Measurements from ENCODE around the gene DCST2. TPM values are rescaled to one million over a fixed set of nuclear protein-coding genes. Genes with fewer than 3 reads are reported as not detected.

Gene DCST2
- total RNA-seq, result 1 to 10 TPM in 1 of 2 donors, under 1 TPM in 1; 0.48 to 1.1 TPM
- long read RNA-seq, donor 1, result 0 reads
- long read RNA-seq, donor 2, partial matches to known transcripts, result 0 of 3 reads
- long read RNA-seq, donor 2, other reads (novel, unspliced or antisense), result 3 of 3 reads

DNA sequence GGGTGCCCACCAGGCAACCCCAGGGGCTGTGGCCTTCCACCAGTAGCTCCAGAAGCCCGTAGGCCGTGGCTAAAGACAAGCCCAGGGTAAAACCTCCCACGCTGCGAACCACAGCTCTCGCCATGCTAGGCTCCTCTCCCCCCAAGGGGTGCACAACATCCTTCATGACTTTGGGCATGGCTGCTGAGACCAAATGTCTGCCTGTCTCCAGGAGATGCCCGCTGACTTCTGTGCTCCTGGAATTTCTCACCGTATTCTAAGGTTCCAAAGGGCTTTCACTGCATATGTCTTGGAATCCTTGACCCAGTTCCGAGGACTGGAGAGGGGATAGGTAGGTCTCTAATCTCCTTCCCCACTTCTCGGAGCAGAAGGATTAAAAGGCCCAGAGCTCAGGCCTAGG lies at the start of gene DCST2, which contains the start of gene DCST1:
Gene DCST2, minus strand, starts transcription at position 258 of the 400 bp plus-strand sequence. Its CDS starts 80 bp downstream, at position 178.
Gene DCST1, plus strand, starts transcription at position 301 of the 400 bp plus-strand sequence. CDS start 213 bp downstream, outside the sequence.
- intact Hi-C loops (cut with DNase I), result no loop called here

DNA sequence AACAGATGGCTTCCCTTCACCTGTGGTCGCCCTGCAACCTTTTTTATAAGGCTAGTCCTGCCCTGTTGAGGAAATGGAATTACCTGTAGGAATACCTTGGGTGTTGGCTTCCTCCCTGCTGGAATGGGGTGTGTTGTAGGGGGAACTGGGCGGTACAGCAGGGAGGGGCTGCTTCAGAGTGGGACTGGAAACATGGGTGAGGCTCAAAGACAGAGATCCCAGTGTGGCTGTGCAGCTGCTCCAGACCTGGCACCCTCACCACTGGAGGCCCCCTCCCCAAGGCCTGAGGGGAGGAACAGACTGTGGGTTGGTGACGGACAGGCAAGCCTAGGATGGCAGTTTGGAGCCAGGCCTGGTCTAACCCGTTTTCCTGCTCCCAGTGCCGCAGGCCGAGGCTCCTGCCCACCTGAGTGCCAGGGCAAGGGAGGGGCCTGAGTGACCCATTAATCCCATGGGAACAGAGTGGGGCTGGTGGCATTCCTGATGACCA lies 49.5 kb upstream of the DCST2 start:
- DNase-seq (ENCODE audit: low spot score), result no peak
- intact Hi-C loops (cut with DNase I), result no loop called here

More for the DNA sequence above, at the start of gene DCST2, which contains the start of gene DCST1:
- no peak for DNase-seq (ENCODE audit: low spot score)

DNA sequence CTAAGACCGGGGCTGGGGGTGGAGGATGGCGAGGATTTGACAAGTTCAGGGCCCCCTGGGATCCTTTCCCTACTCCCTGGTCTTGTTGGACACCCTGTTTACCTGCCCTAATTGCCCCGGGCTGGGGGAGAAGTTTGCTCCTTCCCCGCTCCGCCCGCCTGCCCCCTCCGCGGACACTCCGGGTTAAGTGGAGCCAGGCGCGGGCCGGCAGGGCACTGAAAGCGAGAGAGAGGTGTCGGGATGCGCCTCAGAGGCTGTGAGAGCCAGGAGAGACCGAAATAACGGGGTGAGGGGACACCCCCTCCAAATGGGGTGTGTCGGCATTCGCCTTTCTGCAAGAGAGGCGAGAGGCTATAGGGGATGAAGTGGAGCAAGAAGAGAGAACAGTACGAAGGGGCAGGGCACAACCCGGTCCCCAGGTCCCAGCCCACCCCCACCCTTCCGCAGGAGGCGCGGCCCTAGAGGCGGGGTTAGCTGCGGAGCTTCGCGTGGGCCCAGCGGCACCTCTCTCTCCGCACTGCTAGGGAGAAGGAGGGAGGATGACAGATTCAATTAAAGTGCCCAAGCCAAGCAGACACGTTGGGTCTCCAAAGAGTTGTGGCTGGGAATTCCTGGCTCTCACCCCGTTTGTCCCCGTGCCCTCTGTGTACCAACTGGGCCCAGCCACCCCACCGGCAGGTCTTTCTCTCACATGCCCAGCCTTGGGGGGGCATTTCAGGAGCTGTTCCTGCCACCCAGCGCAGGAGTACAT lies 48.9 kb upstream of the DCST2 start:
- intact Hi-C loops (cut with DNase I), result no loop called here
- DNase-seq (ENCODE audit: low spot score), result no peak

GRCh38 chr1:155081472-155082300 lies 48.1 kb upstream of the DCST2 start:
- intact Hi-C loops (cut with DNase I), result no loop called here
- DNase-seq (ENCODE audit: low spot score), result no peak

GRCh38 chr1:155080312-155081228 lies 47.0 kb upstream of the DCST2 start:
- DNase-seq (ENCODE audit: low spot score), result no peak
- intact Hi-C loops (cut with DNase I), result no loop called here

DNA sequence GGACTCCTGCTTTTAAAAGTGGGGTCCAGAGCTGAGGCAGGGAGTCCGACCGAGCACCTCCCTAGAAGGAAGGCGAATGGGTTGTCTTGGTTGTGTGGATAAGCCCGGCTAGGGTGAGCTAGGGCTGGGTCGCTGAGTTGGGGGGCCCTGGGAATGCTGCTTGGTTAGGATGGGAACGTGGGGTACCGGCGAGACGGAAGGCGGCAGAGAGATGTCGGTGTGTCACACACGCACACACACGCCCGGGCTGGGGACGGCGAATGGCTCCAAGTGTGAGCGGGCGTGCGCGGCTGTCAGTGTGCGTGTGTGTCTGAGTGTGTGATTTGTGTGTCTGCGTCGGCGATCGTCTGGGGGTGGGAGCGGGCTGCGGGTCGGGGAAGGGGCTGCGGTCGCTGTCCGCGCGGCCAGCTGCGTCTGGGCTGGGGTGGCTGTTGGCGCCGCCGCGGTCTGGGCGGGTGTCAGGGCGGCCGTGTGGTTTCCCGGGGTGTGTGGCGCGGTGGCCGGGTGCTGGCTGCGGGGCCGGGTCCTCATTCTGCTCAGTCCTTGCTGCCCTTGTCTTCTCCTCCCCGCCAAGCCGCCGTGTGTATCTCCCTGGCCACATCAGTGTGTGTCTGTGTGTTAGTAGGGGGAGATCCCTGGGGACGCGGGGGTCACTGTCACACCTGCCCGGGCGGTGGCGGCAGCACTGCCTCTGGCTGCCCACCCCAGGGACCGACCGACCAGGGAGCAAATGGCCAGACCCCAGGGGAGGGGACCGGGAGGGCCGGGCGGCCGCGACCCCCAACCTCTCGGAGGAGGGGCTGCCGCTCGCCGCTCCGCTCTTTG lies 46.1 kb upstream of the DCST2 start:
- intact Hi-C loops (cut with DNase I), result no loop called here
- DNase-seq (ENCODE audit: low spot score), result no peak

- intact Hi-C loops (cut with DNase I), result no loop called here
- DNase-seq (ENCODE audit: low spot score), result no peak
Measured at GRCh38 chr1:155079210-155079486, 45.6 kb upstream of the DCST2 start.

- intact Hi-C loops (cut with DNase I), result no loop called here
- peak; percentile 89 for DNase-seq (ENCODE audit: low spot score)
Measured at GRCh38 chr1:155078469-155079209, 45.1 kb upstream of the DCST2 start, which contains the start of gene EFNA3. EFNA3 (plus strand) TSS chr1:155078837; CDS start chr1:155078942, 105 bp downstream.

DNA sequence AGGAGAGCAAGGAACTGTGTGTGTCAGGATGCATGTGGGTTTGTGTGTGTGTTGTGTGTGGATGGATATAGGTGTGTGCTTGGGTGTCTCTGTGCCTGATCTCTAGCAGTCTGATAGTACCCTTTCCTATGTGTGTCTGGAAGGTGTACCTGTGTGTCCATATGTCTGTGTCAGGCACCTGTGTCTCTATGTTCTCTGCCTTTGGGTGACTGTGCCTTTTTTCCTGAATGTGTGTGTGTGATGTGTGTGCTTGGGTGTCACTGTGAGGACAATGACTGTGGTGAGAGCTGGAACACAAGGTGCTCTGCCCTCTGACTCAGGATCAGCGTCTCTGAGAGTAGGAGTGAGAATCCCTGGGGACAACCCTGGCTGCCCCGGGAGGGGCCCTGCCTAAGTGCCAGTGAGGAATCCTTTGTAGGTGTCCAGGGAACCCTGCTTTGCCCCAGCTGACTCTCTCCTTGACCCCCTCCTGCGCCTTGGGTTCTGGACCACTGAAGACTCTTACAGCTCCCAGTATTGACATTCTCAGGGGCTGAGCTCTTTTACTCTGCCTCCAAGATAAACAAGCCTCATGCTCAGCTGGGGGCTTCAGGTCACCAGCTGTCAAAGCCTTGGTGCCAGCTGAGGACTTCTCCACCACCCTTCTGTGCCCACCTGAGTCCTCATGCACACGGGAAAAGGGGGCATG lies 44.3 kb upstream of the DCST2 start:
- DNase-seq (ENCODE audit: low spot score), result no peak
- intact Hi-C loops (cut with DNase I), result no loop called here

GRCh38 chr1:155077346-155077745 lies 43.8 kb upstream of the DCST2 start:
- DNase-seq (ENCODE audit: low spot score), result no peak
- intact Hi-C loops (cut with DNase I), result no loop called here

GRCh38 chr1:155076371-155076770 lies 42.8 kb upstream of the DCST2 start:
- DNase-seq (ENCODE audit: low spot score), result no peak
- intact Hi-C loops (cut with DNase I), result no loop called here

DNA sequence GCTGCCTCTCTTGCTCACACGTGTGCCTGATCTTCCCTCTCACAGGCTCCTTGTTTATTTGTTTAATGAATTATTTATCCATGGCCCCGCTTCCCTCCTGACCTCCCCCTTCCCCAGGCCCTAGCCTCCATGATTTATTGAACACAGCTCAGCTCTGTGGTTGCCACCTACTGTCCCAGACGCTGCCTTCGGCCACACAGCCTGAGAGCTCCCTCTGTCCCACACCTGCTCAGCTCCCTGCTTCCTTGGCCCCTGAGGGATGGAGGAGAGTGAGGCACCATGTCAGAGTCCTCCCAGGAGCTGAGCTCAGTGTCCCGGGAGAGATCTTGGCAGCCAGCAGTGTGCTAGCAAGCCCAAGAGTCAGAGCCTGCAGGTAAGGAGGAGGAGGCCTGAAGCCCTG lies 42.0 kb upstream of the DCST2 start:
- no peak for DNase-seq (ENCODE audit: low spot score)
- intact Hi-C loops (cut with DNase I), result no loop called here

GRCh38 chr1:155073377-155074242 lies 40.0 kb upstream of the DCST2 start:
- intact Hi-C loops (cut with DNase I), result no loop called here
- DNase-seq (ENCODE audit: low spot score), result no peak

DNA sequence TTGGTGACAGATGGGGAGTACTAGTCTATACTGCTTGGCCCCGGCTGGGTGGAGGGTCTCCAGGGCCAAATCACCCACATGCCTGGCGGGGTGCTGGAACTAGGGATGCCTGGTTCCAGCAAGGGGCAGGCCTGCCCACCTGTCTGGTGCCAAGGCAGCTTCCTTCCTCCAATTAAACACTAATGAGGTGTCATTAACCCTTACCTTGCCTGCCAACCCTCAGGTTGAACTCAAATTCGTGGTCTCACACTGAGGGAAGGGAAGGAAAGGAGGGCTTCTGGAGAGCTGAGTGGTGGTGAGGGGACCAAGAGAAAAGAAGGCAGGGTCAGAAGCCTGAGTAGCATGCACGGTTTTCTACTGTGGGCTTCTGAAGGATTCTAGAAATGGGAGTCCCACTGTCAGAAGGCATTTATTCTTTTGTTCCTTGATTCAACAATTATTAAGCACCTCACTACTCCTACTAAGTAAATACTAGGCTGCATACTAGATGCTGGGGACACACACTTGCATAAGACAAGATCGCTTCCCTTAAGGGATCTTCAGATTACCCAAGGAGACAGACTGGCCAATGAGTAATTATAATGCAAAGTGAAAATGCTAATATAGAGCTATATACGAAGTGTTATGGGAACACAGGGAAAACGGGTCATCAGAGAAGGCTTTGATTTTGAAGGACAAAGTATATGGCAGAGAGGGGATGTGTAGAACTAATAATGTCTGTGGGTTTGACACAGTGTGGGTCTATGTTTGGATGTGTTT lies 39.1 kb upstream of the DCST2 start:
- intact Hi-C loops (cut with DNase I), result no loop called here
- DNase-seq (ENCODE audit: low spot score), result no peak

- intact Hi-C loops (cut with DNase I), result no loop called here
- DNase-seq (ENCODE audit: low spot score), result no peak
Measured at GRCh38 chr1:155071701-155072100, 38.1 kb upstream of the DCST2 start.

All from posterior vena cava (tissue), 2 donors.